Measurements from ENCODE around the gene POLR2J2. TPM values are rescaled to one million over a fixed set of nuclear protein-coding genes. Genes with fewer than 3 reads are reported as not detected.
"Not testable (repeated sequence)": the region's sequence is repeated elsewhere in the genome, so short reads cannot be mapped to it uniquely, and the experiment has no call there.

Gene POLR2J2
- total and polyA plus RNA-seq, 2 experiments from 2014 or later, result 5.0 to 32.6 TPM

DNA sequence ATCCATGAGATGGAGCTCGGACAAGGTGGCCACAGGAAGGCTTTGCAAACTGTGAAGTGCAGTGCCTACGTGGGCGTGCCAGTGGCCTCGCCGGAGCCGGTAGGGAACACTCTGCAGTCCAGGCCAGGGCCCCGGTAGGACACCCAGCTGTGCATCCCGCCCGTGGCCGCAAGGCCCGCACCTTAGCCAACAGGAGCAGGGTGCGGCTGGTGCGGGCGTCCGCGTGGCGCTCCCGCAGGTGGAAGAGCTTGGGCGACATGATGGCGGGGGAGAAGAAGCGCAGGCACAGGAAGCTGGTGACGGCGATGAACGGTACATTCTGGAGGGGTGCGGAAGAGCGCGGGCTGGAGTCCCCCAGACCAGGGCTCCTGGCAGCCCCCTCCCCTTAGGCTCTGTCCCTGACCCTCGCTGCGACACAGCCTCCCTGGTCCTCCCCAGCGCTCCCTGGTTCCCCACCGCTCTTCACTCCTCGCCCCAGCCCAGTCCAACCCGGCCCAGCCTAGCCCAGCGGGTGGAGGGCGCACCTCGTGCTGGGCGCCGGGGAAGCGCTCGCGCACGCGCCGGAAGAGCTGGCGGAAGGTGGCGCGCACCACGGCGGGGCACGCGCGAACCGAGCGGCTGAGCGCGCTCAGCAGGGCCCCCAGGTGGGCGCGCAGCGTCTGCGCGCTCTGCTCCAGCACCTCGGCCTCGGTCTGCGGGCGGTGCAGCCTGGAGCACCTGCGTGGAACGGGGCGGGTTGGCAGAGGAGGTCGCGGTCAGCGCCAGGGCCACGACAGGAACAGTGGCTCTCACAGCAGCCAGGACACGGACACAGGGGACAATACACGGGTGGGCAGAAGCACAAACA is 18.2 kb upstream of the POLR2J2 start:
- H3K9me3 ChIP-seq (ENCODE audit: low read depth); H3K4me3 ChIP-seq; H3K4me1 ChIP-seq (ENCODE audit: low read depth); DNase-seq (ENCODE audit: low read depth in 1 of 2, low spot score in 1 of 2); H3K36me3 ChIP-seq; H3K27ac ChIP-seq: not testable (repeated sequence)
- H3K27me3 ChIP-seq, result peaks cover 31% of the 10 kb centered on the region

DNA sequence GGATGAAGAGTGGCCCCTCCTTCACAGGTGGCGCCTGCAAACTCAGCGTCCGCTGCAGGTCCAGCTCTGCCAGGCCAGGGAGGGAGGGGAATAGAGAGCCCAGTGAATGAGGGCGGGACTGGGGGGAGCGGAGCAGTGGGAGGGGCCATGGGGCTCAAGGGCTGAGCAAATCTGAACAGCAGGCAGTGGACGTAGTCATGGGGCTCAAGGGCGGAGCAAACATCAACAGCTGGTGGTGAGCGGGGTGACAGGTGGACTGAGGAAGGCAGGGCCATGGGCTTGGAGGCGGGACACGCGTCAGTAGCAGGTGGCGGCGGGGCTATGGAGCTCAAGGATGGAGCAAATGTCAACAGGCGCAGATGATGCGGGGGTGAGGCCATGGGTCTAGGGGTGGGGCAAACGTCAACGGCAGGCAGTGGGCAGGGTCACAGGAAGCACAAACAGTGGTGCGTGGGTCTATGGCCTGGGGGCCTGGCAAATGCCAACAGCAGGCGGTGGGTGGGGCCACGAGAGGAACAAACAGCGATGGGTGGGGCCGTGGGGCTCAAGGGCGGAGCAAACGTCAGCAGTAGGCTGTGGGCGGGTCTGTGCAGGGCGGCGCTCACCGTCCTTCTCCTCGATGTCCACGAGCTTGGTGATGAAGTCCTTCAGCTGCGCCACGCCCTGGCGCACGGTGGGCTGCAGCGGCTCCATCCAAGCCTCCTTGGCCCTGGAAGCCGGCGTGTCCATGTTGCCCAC is 17.0 kb upstream of the POLR2J2 start:
- not testable (repeated sequence) for H3K4me1 ChIP-seq (ENCODE audit: low read depth); H3K9me3 ChIP-seq (ENCODE audit: low read depth); H3K27ac ChIP-seq; H3K36me3 ChIP-seq; H3K4me3 ChIP-seq; DNase-seq (ENCODE audit: low read depth in 1 of 2, low spot score in 1 of 2)
- peaks cover 21% of the 10 kb centered on the region for H3K27me3 ChIP-seq

DNA sequence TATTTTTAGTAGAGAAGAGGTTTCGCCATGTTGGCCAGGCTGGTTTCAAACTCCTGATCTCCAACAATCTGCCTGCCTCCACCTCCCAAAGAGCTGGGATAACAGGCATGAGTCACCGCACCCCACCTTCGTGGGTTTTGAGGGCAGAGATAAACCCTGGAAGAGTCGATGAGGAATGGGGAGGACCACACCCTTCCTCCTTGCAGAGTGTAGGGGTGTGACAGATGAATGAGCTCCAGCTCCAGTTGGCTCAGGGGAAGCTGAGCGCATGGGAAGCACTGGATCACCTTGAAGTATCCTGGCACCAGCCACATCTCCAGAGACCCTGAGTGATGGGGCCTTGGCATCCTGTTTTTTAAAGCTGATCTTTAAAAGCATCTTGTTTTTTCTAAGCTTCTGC is 11.1 kb upstream of the POLR2J2 start:
- H3K9me3 ChIP-seq (ENCODE audit: low read depth); H3K4me3 ChIP-seq; H3K36me3 ChIP-seq; H3K27ac ChIP-seq; H3K27me3 ChIP-seq; H3K4me1 ChIP-seq (ENCODE audit: low read depth); DNase-seq (ENCODE audit: low read depth in 1 of 2, low spot score in 1 of 2): not testable (repeated sequence)

DNA sequence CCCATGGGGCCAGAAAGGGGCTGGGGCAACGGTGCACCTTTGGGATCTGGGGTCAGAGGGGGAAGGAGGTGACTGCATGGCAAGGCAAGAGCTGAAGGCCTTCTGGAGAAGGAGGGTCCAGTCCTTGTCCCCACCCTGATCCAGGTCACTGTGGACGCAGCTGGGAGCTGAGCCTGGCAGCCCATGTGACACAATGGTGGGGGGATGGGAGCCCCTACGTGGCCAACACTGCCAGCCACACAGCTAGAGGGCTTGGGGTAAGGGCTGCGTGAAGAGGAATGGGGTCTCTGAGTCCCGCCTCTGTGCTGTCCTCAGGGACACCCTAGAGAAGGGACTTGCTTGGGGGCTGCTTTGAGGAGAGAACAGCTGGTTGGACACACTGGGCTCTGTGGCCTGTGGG is 9.3 kb upstream of the POLR2J2 start:
- H3K4me1 ChIP-seq (ENCODE audit: low read depth); DNase-seq (ENCODE audit: low read depth in 1 of 2, low spot score in 1 of 2); H3K9me3 ChIP-seq (ENCODE audit: low read depth); H3K36me3 ChIP-seq; H3K4me3 ChIP-seq; H3K27ac ChIP-seq; H3K27me3 ChIP-seq: not testable (repeated sequence)

DNA sequence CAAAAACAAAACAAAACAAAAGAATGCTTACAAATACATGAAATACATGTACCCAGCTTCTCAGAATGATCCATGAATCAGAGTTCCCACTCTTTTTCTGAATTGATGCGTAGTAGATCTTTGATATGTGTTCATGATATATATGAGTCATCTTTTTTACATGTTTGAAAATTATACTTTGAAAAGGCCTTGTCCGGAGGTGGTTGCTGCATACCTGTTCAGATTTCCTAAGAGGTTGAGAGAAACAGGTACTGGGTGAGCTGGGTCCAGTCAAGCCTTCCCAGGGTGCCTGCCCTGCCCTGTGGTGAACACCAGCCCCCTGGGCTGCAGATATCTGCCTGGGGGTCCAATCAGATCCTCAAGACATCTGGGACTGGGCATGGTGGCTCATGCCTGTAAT is 4.1 kb upstream of the POLR2J2 start:
- DNase-seq (ENCODE audit: low read depth in 1 of 2, low spot score in 1 of 2); H3K27me3 ChIP-seq; H3K36me3 ChIP-seq; H3K4me1 ChIP-seq (ENCODE audit: low read depth); H3K9me3 ChIP-seq (ENCODE audit: low read depth); H3K27ac ChIP-seq; H3K4me3 ChIP-seq: not testable (repeated sequence)

DNA sequence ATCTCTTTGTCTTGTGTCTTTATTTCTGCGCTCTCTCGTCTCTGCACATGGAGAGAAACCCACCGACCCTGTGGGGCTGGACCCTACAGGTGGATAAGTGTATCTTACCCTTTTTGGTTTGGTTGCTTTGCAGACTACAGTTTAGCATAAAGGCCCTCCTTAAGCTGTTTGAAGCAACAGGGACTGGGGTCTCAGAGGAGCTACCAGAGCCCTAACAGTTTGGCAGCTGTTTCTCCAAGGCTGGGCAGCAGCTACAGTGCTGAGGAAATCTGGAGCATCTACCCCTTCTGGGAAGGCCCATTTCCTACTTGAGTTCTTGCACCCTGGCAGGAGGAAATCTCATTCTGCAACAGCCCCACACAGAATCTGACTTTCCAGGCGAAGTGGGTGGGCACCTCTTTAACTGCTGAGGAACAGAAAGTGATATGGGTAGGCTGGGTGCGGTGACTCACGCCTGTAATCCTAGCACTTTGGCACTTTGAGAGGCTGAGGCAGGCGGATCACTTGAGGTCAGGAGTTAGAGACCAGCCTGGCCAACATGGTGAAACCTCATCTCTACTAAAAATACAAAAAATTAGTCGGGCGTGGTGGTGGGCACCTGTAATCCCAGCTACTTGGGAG is 2.1 kb upstream of the POLR2J2 start:
- not testable (repeated sequence) for H3K4me3 ChIP-seq; H3K27me3 ChIP-seq; H3K9me3 ChIP-seq (ENCODE audit: low read depth); DNase-seq (ENCODE audit: low read depth in 1 of 2, low spot score in 1 of 2); H3K27ac ChIP-seq; H3K36me3 ChIP-seq; H3K4me1 ChIP-seq (ENCODE audit: low read depth)

DNA sequence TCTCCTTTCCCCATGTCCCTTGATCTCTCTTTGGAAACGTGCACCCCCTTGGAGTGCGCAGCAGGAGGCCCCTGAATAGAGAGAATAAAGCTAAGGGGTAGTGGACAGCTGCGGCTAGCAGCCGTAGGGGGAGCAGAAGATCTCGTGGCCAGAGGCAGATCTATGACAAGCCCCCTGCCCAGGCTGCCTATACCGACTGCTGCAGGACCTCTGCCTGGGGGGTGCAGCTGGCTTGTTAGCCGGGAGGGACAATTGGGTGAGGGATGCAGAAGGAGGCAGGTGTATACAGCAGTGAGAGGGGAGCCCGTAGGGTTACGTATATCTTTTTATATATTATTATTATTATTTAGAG is 469 bp upstream of the POLR2J2 start:
- H3K27me3 ChIP-seq; H3K36me3 ChIP-seq; H3K27ac ChIP-seq; H3K4me1 ChIP-seq (ENCODE audit: low read depth); DNase-seq (ENCODE audit: low read depth in 1 of 2, low spot score in 1 of 2); H3K4me3 ChIP-seq; H3K9me3 ChIP-seq (ENCODE audit: low read depth): not testable (repeated sequence)

DNA sequence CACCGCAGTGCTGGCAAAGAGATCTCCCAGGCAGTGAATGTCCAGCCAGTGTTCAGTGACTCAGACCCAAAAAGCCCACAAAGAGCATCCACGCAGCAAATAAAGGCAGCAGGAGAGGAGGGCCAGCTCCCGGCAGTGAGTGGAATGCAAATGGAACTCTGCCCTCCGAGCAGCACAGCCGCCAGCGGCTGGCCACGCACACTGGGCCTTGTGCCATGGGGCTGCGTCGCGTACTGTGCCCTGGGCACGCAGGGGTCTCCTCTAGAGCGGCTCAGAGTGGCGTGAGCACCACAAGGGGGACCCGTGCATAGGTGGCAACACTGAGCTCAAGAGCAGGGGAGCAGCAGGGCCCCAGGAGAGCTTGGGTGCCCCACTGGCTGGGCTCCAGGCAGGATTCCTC is 3.9 kb downstream of the POLR2J2 start:
- not testable (repeated sequence) for DNase-seq (ENCODE audit: low read depth in 1 of 2, low spot score in 1 of 2); H3K36me3 ChIP-seq; H3K27ac ChIP-seq; H3K27me3 ChIP-seq; H3K4me3 ChIP-seq; H3K9me3 ChIP-seq (ENCODE audit: low read depth); H3K4me1 ChIP-seq (ENCODE audit: low read depth)

DNA sequence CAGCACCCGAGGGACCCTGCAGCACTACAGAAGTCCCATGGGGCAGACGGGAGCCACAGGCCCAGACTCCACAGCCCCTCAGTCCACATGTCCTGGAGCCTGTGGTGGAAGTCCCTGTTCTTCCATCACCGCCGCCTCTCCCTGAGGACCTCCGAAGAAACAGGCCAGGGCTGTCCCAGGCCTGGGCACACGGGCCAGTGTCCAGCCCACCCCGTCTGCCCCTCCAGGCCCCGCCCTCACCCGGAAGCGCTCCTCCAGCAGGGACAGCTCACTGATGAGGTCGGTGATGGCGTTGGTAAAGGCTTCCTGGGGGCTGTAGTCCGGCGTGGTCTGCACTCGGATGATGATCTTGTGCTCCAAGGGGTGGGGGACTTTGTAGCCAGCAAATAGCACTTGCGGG is 4.6 kb downstream of the POLR2J2 start:
- not testable (repeated sequence) for H3K4me1 ChIP-seq (ENCODE audit: low read depth); H3K4me3 ChIP-seq; H3K36me3 ChIP-seq; H3K27ac ChIP-seq; H3K27me3 ChIP-seq; DNase-seq (ENCODE audit: low read depth in 1 of 2, low spot score in 1 of 2); H3K9me3 ChIP-seq (ENCODE audit: low read depth)

DNA sequence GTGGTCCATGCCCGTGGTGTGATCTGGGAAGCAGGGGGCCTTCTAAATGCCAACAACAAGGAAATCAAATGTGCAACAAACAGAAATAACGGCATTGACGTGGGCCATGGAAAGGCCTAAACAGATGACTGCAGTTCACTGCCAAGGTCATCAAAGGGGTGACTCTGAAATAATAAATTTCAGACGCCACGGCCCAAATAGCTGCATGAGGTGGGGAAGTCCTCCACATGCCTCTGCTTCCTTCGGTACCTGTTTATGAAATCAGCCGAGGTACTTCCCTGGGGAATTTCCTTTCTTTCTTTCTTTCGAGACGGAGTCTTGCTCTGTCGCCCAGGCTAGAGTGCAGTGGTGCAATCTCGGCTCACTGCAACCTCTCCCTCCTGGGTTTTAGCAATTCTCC is 6.7 kb downstream of the POLR2J2 start:
- H3K27ac ChIP-seq; H3K4me1 ChIP-seq (ENCODE audit: low read depth); H3K27me3 ChIP-seq; H3K4me3 ChIP-seq; H3K36me3 ChIP-seq; H3K9me3 ChIP-seq (ENCODE audit: low read depth); DNase-seq (ENCODE audit: low read depth in 1 of 2, low spot score in 1 of 2): not testable (repeated sequence)

DNA sequence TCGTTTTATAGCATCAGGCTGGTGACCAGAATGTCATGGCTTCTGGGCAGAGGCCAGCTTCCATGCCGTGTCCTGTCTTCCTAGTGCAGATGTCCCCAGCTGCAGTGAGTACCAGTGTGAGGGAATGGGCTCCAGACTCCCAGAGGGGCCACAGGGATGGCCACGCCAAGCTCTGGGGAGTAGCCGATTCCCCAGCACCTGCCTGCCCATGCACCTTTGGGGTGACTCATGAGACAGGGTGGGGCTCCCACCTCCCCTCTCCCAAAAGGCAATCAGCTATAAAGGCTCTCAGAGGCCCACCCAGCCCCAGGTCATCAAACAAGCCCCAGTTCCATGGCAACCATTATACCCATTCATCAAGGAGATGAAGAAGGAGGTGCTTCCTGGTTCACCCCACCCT is 21.5 kb downstream of the POLR2J2 start, which contains the start of gene SPDYE2B:
Gene SPDYE2B (plus strand): TSS at position 396 of the 400 bp plus-strand sequence. CDS start 2,030 bp downstream, outside the sequence.
- DNase-seq (ENCODE audit: low read depth in 1 of 2, low spot score in 1 of 2); H3K27me3 ChIP-seq; H3K27ac ChIP-seq; H3K4me1 ChIP-seq (ENCODE audit: low read depth); H3K9me3 ChIP-seq (ENCODE audit: low read depth); H3K4me3 ChIP-seq; H3K36me3 ChIP-seq: not testable (repeated sequence)

DNA sequence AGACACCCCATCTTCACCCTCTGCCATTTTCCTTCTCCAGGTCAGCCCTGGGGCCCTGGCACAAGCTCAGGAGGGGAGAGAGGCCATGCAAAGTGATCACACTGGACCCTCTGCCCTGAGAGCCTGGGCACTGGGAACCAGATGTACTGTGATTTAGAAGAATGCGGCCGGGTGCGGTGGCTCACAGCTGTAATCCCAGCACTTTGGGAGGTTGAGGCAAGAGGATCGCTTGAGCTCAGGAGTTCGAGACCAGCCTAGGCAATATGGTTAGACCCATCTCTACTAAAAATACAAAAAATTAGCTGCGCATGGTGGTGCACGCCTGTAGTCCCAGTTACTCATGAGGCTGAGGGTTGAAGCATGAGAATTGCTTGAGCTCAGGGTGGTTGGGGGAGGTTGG is 23.6 kb downstream of the POLR2J2 start:
- not testable (repeated sequence) for H3K4me3 ChIP-seq; H3K4me1 ChIP-seq (ENCODE audit: low read depth); H3K27ac ChIP-seq; H3K27me3 ChIP-seq; H3K36me3 ChIP-seq; DNase-seq (ENCODE audit: low read depth in 1 of 2, low spot score in 1 of 2); H3K9me3 ChIP-seq (ENCODE audit: low read depth)

DNA sequence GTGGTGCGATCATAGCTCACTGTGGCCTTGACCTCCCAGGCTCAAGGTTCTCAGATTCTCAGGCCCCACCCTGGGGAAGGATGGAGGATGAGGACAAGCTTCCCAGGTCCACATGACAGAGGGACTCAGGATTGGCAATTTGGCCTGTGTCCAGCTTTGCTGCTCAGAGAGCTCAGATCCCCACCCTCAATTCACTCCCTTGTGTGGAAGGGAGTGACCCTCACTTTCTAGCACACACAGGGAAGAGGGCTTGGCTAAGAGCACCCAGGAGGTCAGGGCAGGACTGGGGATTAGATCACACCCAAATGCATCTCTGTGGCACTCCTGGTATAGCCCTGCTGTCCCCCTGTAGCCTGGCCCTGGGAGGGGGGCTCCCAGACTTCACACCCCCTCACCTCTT is 28.1 kb downstream of the POLR2J2 start:
- H3K9me3 ChIP-seq (ENCODE audit: low read depth); H3K4me3 ChIP-seq; H3K27me3 ChIP-seq; DNase-seq (ENCODE audit: low read depth in 1 of 2, low spot score in 1 of 2); H3K36me3 ChIP-seq; H3K4me1 ChIP-seq (ENCODE audit: low read depth); H3K27ac ChIP-seq: not testable (repeated sequence)

DNA sequence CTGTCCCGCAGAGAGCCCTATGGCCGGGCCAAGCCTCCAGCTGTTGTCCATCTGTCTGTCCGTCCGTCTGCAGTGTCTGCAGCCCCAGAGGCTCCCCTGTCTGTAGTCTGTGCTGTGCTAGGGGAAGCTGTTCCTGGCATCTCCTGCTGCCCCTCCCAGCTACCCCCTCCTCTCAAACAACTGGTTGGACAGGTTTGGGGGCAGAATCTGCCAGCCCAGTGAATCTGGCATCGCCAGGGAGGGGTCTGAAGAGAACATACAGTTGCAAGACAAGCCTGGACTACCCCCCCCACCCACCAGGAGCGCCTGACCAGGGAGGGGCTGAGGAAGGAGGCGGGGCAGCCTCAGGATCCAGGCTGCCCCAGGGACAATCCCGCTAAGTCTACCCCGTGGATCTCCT is 28.8 kb downstream of the POLR2J2 start, which contains the start of gene UPK3BL1:
Gene UPK3BL1 (minus strand): TSS at position 101 of the 400 bp plus-strand sequence. CDS start 50 bp downstream, at position 51.
- H3K36me3 ChIP-seq; H3K27me3 ChIP-seq; H3K4me1 ChIP-seq (ENCODE audit: low read depth); DNase-seq (ENCODE audit: low read depth in 1 of 2, low spot score in 1 of 2); H3K4me3 ChIP-seq; H3K27ac ChIP-seq; H3K9me3 ChIP-seq (ENCODE audit: low read depth): not testable (repeated sequence)

Data from cardiac muscle cell (in vitro differentiated cells and primary cell).